A549 (cell line): ENCODE results near the gene PADI2. TPM values are rescaled to one million over a fixed set of nuclear protein-coding genes. Genes with fewer than 3 reads are reported as not detected.
A peak's percentile ranks its signal among the peaks of the same experiment; 100 is the strongest.

Source experiments
- ATAC-seq, 2 experiments: fragments of 200-7000 bp in 1 of 2; fragments of >200 bp in 1 of 2; cut with Nextera tagmentation in 1 of 2; cut with Tn5 transposase in 1 of 2; 3 replicates each; pipeline versions ENCODE4 v1.8.0 to v1.9.1; 2018 to 2020; ENCODE audit warnings: mild to moderate bottlenecking in 1 of 2, moderate library complexity in 1 of 2
- CTCF ChIA-PET: fragments of 300-600 bp; sonication (Branson Sonifier 250); formaldehyde crosslinking; extraction: SDS; loops from one replicate; lab custom pipeline; 2021; ENCODE audit warnings: antibody characterized with exemption, inconsistent platforms; lab: Yijun Ruan, JAX
- POLR2A ChIA-PET: fragments of 350-600 bp; formaldehyde crosslinking; extraction: SDS; loops from one replicate; lab custom pipeline; 2021; ENCODE audit warnings: antibody characterized with exemption, inconsistent platforms; lab: Yijun Ruan, JAX
- DNase-seq, 2 experiments: peaks; one replicate each; pipeline versions ENCODE4 v3.0.0 to v3.0.0-alpha.2; 2011 to 2016; ENCODE audit warnings: low read depth in 1 of 2, low spot score in 1 of 2
- FAIRE-seq: peaks from 2 replicates; lab custom pipeline; 2011; peaks lifted over from hg19 to GRCh38; lab: Jason Lieb, UNC
- H3K27ac ChIP-seq, 2 experiments: fragments of >200 bp; sonication (Bioruptor Twin); formaldehyde crosslinking; 3 replicates each; pipeline ENCODE4 v1.5.1; 2016 to 2017
- H3K4me1 ChIP-seq: fragments of >200 bp; sonication (Bioruptor Twin); formaldehyde crosslinking; 3 replicates; pipeline ENCODE4 v1.6.1; 2016
- H3K4me2 ChIP-seq: fragments of >200 bp; sonication (Bioruptor Twin); formaldehyde crosslinking; 3 replicates; pipeline ENCODE4 v1.6.1; 2016
- H3K4me3 ChIP-seq: fragments of >200 bp; sonication (Bioruptor Twin); formaldehyde crosslinking; 3 replicates; pipeline ENCODE4 v1.5.1; 2016
- H3K9me3 ChIP-seq: fragments of >200 bp; sonication (Bioruptor Twin); formaldehyde crosslinking; 3 replicates; pipeline ENCODE4 v1.6.1; 2016
- BHLHE40 ChIP-seq: IDR thresholded peaks from 2 replicates; pipeline ENCODE4 v1.6.1; 2012; ENCODE audit warnings: low read depth, low read length, inconsistent platforms
- CTCF ChIP-seq: fragments of >200 bp; sonication (Bioruptor Twin); formaldehyde crosslinking; IDR thresholded peaks from 3 replicates; pipeline ENCODE4 v1.5.1; 2016
- E2F6 ChIP-seq: IDR thresholded peaks from 2 replicates; pipeline ENCODE4 v1.6.1; 2012; ENCODE audit warnings: low read depth, borderline replicate concordance
- EHF ChIP-seq: fragments of 250-450 bp; sonication (Bioruptor Pico); IDR thresholded peaks from 2 replicates; pipeline ENCODE4 v1.5.0; 2020; ENCODE audit warnings: mild to moderate bottlenecking
- EHMT2 ChIP-seq: fragments of 200-600 bp; sonication (generic); IDR thresholded peaks from 2 replicates; pipeline ENCODE4 v1.6.1; 2016; ENCODE audit warnings: antibody characterized with exemption, low read depth, mild to moderate bottlenecking, moderate library complexity
- EP300 ChIP-seq, 2 experiments: fragments of >200 bp; sonication (Bioruptor Twin); formaldehyde crosslinking; IDR thresholded peaks; 2 replicates in 1 of 2; 3 replicates in 1 of 2; pipeline ENCODE4 v1.6.1; 2016 to 2017
- FOSL2 ChIP-seq, 2 experiments: fragments of 450-650 bp in 1 of 2; fragments of >200 bp in 1 of 2; sonication (Bioruptor Twin) in 1 of 2; formaldehyde crosslinking; IDR thresholded peaks; 2 replicates each; pipeline versions ENCODE4 v1.5.0 to v1.6.1; 2016 to 2020; ENCODE audit warnings: mild to moderate bottlenecking in 1 of 2, moderate library complexity in 1 of 2
- GATA3 ChIP-seq: IDR thresholded peaks from 2 replicates; pipeline ENCODE4 v1.6.1; 2012; ENCODE audit warnings: borderline replicate concordance
- HDAC2 ChIP-seq: fragments of 200-600 bp; sonication (generic); IDR thresholded peaks from 2 replicates; pipeline ENCODE4 v1.6.1; 2016
- HOXB13 ChIP-seq: fragments of 250-450 bp; sonication (Bioruptor Pico); IDR thresholded peaks from 2 replicates; pipeline ENCODE4 v1.5.0; 2020; ENCODE audit warnings: low read depth, mild to moderate bottlenecking, moderate library complexity
- JUNB ChIP-seq: fragments of >200 bp; sonication (Bioruptor Twin); formaldehyde crosslinking; IDR thresholded peaks from 2 replicates; pipeline ENCODE4 v1.6.1; 2016
- MAFK ChIP-seq: fragments of 450-650 bp; IDR thresholded peaks from 2 replicates; pipeline ENCODE4 v1.6.1; 2014; ENCODE audit not compliant: partially characterized antibody
- MAZ ChIP-seq: fragments of 150-350 bp; IDR thresholded peaks from 2 replicates; pipeline ENCODE4 v1.6.1; 2014; ENCODE audit warnings: antibody characterized with exemption, low read depth, low read length, borderline replicate concordance
- MYC ChIP-seq: IDR thresholded peaks from 2 replicates; pipeline ENCODE4 v1.6.1; 2012; ENCODE audit warnings: mild to moderate bottlenecking, inconsistent platforms, low read length, improper control_type of control experiment, borderline replicate concordance
- RARB ChIP-seq: fragments of 250-450 bp; sonication (Bioruptor Pico); IDR thresholded peaks from 2 replicates; pipeline ENCODE4 v1.8.0; 2021; ENCODE audit warnings: mild to moderate bottlenecking, moderate library complexity
- SREBF2 ChIP-seq: fragments of 450-650 bp; IDR thresholded peaks from 2 replicates; pipeline ENCODE4 v1.6.1; 2014; ENCODE audit warnings: mild to moderate bottlenecking, moderate library complexity
- TFCP2L1 ChIP-seq: fragments of 250-450 bp; sonication (Bioruptor Pico); IDR thresholded peaks from 2 replicates; pipeline ENCODE4 v1.5.0; 2021; ENCODE audit warnings: mild to moderate bottlenecking
- ZC3H11A ChIP-seq: fragments of 450-650 bp; IDR thresholded peaks from 2 replicates; pipeline ENCODE4 v1.6.1; 2014; ENCODE audit warnings: antibody characterized with exemption, mild to moderate bottlenecking
- ZNF302 ChIP-seq: fragments of 250-450 bp; sonication (Bioruptor Pico); IDR thresholded peaks from 2 replicates; pipeline ENCODE4 v1.9.0; 2021; ENCODE audit warnings: inconsistent platforms, mild to moderate bottlenecking, moderate library complexity
- WGBS: methylation state at CpG from one replicate; pipeline ENCODE4 v1.1.6; 2017; ENCODE audit errors: missing lambda C conversion rate; 5-methylcytosine and 5-hydroxymethylcytosine counted together
- polyA plus RNA-seq, 4 experiments: library from polyadenylated mRNA; depleted of rRNA in 3 of 4; stranded (reverse); fragments of >200 nt; fragmentation: RNase III in 1 of 4; extraction: RNeasy Plus Mini Kit Qiagen cat#74134 plus additional on column Dnase treatment in 1 of 4; gene quantifications; 2 replicates in 3 of 4; 3 replicates in 1 of 4; pipeline ENCODE4 v1.2.3, GENCODE V29; 2011 to 2017

Gene PADI2
- polyA plus RNA-seq, 2 of the 4 experiments (the other 2 are of a cell fraction) = 1.1 to 1.3 TPM

DNA sequence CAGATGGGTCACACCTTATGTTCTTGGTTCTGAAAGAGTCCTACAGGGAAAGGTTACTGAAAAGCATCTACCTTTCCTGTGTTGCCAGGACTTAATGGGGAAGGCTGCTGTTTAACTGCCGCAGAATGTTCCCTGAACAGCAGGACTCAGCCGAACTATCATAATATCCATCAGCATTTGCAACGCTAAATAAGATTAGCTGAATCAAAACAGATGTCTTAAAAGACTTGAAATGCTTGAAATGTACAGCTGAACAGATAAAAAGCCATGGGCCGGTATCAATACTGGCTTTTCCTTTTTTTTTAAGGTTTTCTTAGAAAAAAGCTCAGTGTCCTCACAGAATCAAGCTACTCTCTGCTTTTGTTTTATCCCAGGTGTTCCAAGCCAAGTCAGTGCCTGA lies 87.8 kb downstream of the PADI2 start:
- no peak overlapping the region for H3K27ac ChIP-seq
- POLR2A ChIA-PET = no interaction called here

GRCh38 chr1:17030206-17030605 lies 89.0 kb downstream of the PADI2 start:
- H3K27ac ChIP-seq = no peak overlapping the region
- ATAC-seq (no peak), FAIRE-seq (no peak), DNase-seq (no peak)
- WGBS = 83% methylated on average over 4 of the region's 4 CpGs
- no peaks in the 10 kb centered on the region for H3K9me3 ChIP-seq
- TF ChIP-seq MAFK (peak; percentile 82), HDAC2 (no peak), BHLHE40 (no peak), JUNB (no peak), GATA3 (no peak), ZNF302 (no peak), FOSL2 (IDR thresholded peaks at IDR 0.05) (no peak), FOSL2 (CRISPR knock-in tag; IDR thresholded peaks at IDR 0.05) (no peak), EP300 (IDR thresholded peaks at IDR 0.05) (no peak), CTCF (no peak)
- ChIA-PET POLR2A (no interaction called here), CTCF (interaction anchor here (1.3 to 2.9 kb wide), 2 partner anchors 16 to 70 kb away, joined by 3 to 14 read pairs; no protein-coding TSS in a partner anchor)
- H3K4me1 ChIP-seq = no peaks in the 10 kb centered on the region
- no peak overlapping the region for H3K4me2 ChIP-seq
- H3K4me3 ChIP-seq = no peak overlapping the region

More for the DNA sequence above, 87.8 kb downstream of the PADI2 start:
- 95% methylated on average over 4 of the region's 4 CpGs for WGBS
- no peaks in the 10 kb centered on the region for H3K9me3 ChIP-seq
- CTCF ChIA-PET = interaction anchor here (2.9 kb wide), 1 partner anchor 15 kb away, joined by 14 read pairs; no protein-coding TSS in a partner anchor
- no peak for DNase-seq
- no peaks in the 10 kb centered on the region for H3K4me1 ChIP-seq
- no peak for TF ChIP-seq RARB (CRISPR knock-in tag)
- FAIRE-seq = no peak
- ATAC-seq = no peak
- no peak overlapping the region for H3K4me2 ChIP-seq
- H3K4me3 ChIP-seq = no peak overlapping the region

GRCh38 chr1:17028662-17029188 lies 90.5 kb downstream of the PADI2 start:
- ChIA-PET POLR2A (interaction anchor here (0.6 kb wide), 1 partner anchor 50 kb away, joined by 4 read pairs; no protein-coding TSS in a partner anchor), CTCF (interaction anchor here (1.3 to 3.5 kb wide), 2 partner anchors 17 to 69 kb away, joined by 3 to 15 read pairs; no protein-coding TSS in a partner anchor)
- H3K4me3 ChIP-seq = no peak overlapping the region
- H3K9me3 ChIP-seq = no peaks in the 10 kb centered on the region
- H3K4me1 ChIP-seq = no peaks in the 10 kb centered on the region
- no peak overlapping the region for H3K4me2 ChIP-seq
- ATAC-seq = no peak
- no peak overlapping the region for H3K27ac ChIP-seq
- WGBS = 85% methylated on average over 5 of the region's 5 CpGs
- no peak for TF ChIP-seq EHMT2
- TF ChIP-seq MAZ = no peak
- no peak for TF ChIP-seq E2F6
- no peak for TF ChIP-seq SREBF2
- TF ChIP-seq ZC3H11A = no peak
- no peak for TF ChIP-seq TFCP2L1 (CRISPR knock-in tag)
- no peak for DNase-seq
- FAIRE-seq = no peak

DNA sequence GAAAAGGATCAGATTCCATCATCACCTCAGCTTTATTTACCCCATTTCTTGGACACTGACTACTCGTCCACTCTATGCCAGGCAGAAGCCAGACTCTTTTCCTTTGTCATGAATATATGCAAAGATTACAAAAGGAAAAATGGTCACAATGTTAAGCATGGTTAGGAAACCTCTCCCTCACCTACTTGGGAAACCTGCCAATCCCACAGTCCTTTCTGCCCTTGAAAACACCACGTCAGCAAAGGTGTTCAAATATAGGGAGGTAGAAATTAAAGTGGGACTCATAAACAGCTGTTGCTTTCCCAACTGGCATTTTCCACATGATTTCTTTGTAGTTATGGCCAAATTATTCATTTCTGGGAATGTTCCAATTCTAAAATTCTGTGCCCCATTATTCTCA lies 91.4 kb downstream of the PADI2 start:
- no peak for FAIRE-seq
- Histone ChIP-seq H3K27ac (no peak overlapping the region), H3K9me3 (no peaks in the 10 kb centered on the region), H3K4me3 (no peak overlapping the region), H3K4me2 (no peak overlapping the region), H3K4me1 (no peaks in the 10 kb centered on the region)
- no peak for ATAC-seq
- no peak for TF ChIP-seq MYC
- no peak for TF ChIP-seq MAZ
- TF ChIP-seq EHF (CRISPR knock-in tag) = no peak
- TF ChIP-seq HOXB13 (CRISPR knock-in tag) = no peak
- DNase-seq = no peak
- WGBS = 73% methylated on average over 2 of the region's 2 CpGs
- POLR2A ChIA-PET = no interaction called here
- CTCF ChIA-PET = interaction anchor here (1.3 to 3.5 kb wide), 3 partner anchors 18 to 76 kb away, joined by 3 to 15 read pairs (median 3); no protein-coding TSS in a partner anchor
